HK-2 (cell line): ENCODE measurements around the gene ANGPT4.
A peak's percentile ranks its signal among the peaks of the same experiment; 100 is the strongest.
"Not testable (repeated sequence)": the region's sequence is repeated elsewhere in the genome, so short reads cannot be mapped to it uniquely, and the experiment has no call there.

Experiments used
- DNase-seq: peaks from one replicate; pipeline ENCODE4 v3.0.0-alpha.2; 2018; ENCODE audit not compliant: unreplicated experiment

The ANGPT4 gene

DNA sequence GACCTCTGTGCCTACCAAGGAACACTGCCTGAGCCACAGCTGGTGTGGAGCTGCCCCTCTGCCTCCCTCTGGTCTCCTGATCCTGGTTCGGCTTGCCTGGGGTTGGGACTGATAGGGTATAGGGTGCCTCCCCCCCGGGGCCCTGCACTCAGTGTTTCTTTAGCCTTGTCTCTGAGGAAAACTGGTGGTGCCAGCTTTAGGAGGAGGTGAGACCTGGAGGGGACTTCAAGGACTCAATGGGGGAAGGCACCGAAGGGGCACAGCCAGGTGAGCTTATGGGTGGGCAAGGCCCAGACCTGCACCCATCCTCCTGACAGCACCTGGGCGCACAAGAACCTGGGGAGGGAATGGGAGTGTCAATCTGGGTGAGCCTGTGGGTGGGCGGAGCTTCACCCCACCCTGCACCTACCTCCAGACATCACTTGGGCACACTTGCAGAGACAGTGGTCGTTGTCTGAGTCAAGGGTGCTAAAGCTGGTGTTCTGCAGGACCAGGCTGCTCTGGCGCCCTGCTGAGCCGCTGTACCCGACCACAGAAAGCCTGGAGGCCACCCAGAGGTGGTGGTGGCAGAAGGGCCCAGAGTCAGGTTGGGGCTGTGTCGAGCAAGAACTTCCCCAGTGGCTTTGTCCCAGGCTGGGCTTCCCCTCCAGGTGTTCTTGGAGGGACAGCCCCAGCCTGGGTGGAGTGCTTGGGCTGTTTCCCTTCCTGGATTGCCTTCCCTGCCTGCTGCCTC lies 42.1 kb downstream of the ANGPT4 start:
- no peak for DNase-seq

- no peak for DNase-seq
Observed at GRCh38 chr20:872855-873520, 43.1 kb downstream of the ANGPT4 start.

- no peak for DNase-seq
Observed at GRCh38 chr20:871948-872347, 44.2 kb downstream of the ANGPT4 start.

GRCh38 chr20:871436-871835 lies 44.7 kb downstream of the ANGPT4 start:
- DNase-seq, result no peak

- DNase-seq, result no peak
Observed at GRCh38 chr20:870758-871157, 45.4 kb downstream of the ANGPT4 start.

DNA sequence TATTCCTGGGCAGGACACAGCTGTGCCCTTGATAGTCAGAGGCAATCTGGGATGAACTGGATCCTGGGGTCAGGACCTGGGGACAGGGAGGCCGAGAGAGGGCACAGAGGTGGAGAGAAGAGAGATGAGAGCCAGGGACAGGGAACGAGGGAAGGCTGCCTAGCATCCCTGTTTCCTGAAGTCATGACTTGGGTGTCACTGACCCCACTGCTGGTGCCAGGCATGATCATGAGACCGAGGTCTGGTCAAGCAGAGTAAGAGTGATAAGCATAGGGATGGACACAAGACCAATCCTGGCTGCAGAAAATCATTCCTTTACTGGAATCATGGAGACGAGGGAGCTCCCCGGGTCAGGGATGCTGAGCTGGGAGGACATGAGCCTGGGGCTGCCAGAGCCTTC lies 46.5 kb downstream of the ANGPT4 start:
- DNase-seq, result no peak

GRCh38 chr20:868279-868678 lies 47.9 kb downstream of the ANGPT4 start:
- DNase-seq, result no peak

DNA sequence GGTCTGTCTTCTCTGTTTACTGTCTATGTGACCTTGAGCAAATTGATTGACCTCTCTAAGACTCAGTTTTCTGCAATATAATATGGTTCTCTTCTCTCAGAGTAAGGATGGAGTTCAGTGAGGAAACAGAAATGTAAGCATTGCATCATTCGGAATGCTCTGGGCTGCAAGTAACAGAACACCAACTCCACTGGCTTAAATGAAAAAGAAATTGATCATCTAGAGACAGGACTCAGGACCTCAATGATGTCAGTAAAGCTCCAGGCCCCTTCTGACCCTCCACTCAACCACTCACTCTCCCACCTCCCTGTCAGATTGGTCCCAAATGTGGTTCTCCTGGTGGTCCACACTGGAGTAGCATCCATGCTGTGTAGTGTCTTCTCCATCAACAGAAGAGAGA lies 50.7 kb downstream of the ANGPT4 start:
- no peak for DNase-seq

- no peak for DNase-seq
Observed at GRCh38 chr20:860891-861290, 55.2 kb downstream of the ANGPT4 start.

GRCh38 chr20:859751-860231 lies 56.3 kb downstream of the ANGPT4 start:
- peak; percentile 36 for DNase-seq

DNA sequence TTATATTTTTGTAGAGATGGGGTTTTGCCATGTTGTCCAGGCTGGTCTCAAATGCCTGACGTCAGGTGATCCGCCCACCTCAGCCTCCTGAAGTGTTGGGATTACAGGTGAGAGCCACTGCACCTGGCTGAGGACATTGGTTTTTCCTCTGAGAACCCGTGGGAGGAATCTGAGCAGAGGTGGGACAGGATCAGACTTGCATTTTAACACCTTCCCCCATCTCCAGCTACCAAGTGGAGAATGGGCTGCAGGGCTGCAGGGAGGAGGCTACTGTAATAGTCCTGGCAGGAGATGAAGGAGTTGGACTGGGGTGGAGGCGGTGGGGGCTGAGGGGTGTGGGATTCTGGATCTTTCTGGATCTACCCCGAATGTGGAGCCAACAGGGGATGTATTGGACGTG lies 58.1 kb downstream of the ANGPT4 start:
- DNase-seq, result no peak

DNA sequence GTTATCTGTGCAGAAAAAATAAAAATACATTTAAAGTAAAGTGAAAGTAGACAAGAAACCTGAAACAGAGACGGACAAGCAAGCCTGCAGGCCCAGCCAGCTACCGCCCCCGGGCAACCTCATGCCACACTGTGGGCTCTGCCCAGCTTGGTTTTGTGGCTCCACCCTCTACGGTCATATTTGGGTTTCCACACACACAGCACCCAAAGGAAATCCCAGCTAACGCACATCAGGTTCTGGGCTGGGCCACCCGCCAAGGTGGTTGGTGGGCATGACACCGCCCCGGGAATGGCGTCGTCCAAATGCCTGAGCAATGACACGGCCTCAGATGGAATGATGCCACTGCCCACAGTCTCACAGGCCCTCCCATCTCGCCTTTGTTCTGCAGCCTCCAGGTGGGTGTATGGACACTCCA lies 59.8 kb downstream of the ANGPT4 start:
- peak; percentile 97 for DNase-seq

DNA sequence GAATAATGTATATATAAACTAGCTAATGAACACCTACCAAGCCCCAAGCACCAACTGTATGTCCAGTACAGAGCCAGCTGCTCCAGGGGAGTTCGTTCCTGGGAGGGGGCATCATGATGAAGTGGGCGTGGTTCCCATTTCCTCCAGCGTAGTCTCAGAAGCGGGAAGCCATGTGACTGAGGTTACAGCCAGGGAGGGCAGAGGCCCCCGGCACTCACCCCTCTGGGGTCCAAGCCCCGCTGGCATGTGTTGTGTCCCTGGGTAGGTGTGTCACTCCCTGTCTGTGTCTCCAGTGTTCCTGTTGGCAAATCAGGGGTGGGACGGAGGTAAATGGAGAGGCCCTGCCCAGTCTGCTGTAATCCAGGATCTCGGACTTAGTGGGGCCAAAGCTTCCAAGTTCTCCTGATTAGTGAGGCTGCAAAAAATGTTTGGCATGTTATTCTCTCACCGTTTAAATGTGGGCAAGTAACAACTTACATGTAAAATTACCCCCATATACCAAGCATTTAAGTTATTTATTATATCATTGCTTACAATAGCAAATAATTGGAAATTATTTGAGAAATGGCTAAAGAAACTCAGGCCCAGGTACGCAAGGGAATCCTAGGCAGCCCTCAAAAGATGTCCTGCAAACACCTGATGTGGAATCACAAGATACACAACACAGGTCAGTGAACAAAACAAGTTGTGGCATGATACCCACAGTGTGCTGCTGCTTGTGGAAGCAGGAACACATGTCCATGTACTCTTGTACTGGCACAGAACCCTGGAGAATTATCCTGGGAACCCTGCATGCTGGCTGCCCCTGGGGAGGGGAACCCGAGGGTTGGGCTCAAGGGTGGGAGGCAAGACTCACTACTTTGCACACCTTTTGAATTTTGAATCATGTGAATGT lies 60.4 kb downstream of the ANGPT4 start:
- no peak for DNase-seq

DNA sequence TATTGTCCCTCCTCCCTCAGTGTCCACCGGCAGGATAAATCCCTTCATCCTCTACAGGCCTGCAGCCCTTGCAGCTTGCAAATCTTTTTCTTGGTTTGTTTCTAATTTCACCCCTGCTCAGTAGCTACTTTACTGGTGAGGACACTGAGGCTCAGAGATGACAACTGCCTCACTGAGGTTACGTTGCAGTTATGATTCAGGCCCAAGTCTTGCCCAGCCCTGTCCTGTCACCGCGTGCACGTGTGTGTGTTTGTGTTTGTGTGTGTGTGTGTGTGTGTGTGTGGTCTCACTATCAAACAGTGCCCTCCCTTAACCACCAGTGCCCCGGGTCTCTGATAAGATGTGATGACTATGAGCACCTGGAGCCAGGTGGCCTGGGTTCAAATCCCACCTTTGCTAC lies 61.5 kb downstream of the ANGPT4 start:
- DNase-seq, result no peak

DNA sequence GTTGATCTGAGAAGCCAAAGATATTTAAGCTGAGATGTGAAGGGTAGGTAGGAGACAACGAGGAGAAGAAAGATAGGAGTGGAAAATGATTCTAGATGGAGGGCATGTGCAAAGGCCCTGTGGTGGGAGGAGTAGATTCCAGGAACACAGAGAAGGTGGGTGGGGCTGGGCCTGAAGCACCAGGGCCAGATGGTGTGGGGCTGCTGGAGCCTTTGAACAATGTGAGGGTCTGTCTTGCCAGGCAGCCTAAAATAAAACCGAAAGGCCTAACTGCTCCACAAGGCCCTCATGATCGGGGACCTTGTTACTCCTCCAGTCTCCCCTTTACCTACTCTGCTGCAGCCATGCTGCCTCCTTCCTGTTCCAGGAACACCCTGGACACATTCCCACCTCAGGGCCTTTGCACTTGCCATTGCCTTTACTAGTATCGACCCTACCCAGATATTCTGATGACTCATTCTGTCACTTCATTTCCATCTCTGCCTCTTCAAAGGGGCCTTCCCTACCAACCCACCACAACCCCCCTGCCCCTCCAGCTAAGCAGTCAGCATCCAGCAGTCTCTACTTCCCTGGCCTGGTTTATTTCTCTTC lies 62.6 kb downstream of the ANGPT4 start:
- no peak for DNase-seq

DNA sequence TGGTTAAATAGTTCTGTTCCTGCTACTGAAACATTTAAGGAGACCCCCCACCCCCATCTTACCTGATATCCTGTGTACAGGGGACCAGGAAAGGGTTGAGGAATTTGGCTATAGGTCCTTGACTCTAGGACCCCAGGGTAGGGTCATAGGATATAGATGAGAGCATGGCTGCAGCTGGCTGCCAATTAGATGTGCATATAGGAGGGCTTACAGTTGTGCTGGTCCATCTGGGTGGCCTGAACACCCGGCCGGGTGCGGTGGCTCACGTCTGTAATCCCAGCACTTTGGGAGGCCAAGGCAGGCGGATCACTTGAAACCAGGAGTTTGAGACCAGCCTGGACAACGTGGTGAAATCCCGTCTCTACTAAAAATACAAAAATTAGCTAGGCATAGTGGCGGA lies 67.4 kb downstream of the ANGPT4 start:
- DNase-seq, result not testable (repeated sequence)

- no peak for DNase-seq
Observed at GRCh38 chr20:848193-848592, 67.9 kb downstream of the ANGPT4 start.

- DNase-seq, result no peak
Observed at GRCh38 chr20:846894-847278, 69.2 kb downstream of the ANGPT4 start.

DNA sequence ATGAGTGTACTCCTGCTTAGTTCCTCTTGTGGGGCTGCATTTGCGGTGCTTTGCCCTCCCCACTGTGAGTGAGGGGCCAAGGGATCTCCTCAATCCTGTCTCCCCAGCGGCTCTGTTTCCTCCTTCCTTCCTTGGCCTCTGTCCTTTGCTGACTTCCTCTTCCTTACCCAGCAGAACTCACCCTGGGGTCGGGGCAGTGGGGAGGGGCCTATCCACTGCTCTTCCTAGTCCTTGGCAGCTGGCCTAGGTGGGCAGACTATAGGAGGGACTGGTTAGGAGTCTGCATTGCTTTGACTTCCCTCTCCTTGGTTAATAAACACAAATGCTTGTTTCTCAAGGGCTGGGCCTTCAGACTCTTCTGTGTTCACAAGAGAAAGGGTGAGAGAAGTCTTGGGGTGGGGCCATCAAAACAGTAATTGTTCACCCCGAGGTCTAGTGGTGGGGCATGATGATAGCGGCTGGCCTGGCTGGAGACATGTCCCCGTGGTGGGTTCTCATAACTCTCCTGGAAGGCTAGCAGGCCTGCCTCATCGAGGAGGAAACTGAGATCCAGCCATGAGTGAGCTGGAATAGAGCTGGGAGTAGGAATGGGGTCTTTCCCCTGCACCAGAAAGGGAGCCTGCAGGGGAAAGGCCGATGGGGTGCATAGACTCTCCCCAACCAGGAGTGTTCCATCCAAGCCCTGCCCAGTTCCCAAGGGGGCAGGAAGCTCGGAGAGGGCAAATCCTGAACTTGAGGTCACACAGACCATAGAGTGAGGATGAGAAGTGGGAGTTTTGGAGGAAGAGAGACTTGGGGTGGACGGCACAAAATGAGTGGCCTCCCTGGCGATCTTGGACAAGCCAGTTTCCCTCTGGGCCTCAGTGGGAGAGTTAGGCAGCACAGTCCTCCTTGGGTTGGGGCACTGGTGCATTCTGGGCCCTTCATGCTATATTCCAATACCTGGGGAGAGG lies 69.9 kb downstream of the ANGPT4 start:
- DNase-seq, result no peak

- DNase-seq, result no peak
Observed at GRCh38 chr20:845226-845868, 70.8 kb downstream of the ANGPT4 start.
